Gastroesophageal sphincter (tissue), 4 donors: ENCODE results near the gene MAN2C1. TPM values are rescaled to one million over a fixed set of nuclear protein-coding genes. Genes with fewer than 3 reads are reported as not detected.

Experiments
- ATAC-seq: fragments of 150-250 bp; one replicate; pipeline ENCODE4 v1.9.1; 2016; ENCODE audit warnings: mild to moderate bottlenecking, moderate library complexity
- H3K27ac ChIP-seq, 4 donors: fragments of 200-600 bp; sonication (generic) in 3 of 4; 1 replicate in 3 of 4; 2 replicates in 1 of 4; pipeline ENCODE4 v1.5.1; 2016 to 2019
- H3K27me3 ChIP-seq: fragments of 200-600 bp; sonication (generic); one replicate; pipeline ENCODE4 v1.5.1; 2019
- H3K36me3 ChIP-seq, 2 donors: fragments of 200-600 bp; sonication (generic); one replicate each; pipeline ENCODE4 v1.5.1; 2019; ENCODE audit warnings: control low read depth in 1 of 2
- H3K4me1 ChIP-seq, 3 donors: fragments of 200-600 bp; sonication (generic); 1 replicate in 2 of 3; 2 replicates in 1 of 3; pipeline ENCODE4 v1.5.1; 2016 to 2019; ENCODE audit warnings: control low read depth in 2 of 3
- H3K4me3 ChIP-seq, 2 donors: fragments of 200-600 bp; sonication (generic); one replicate each; pipeline ENCODE4 v1.5.1; 2019; ENCODE audit warnings: mild to moderate bottlenecking in 1 of 2, moderate library complexity in 1 of 2
- H3K9me3 ChIP-seq, 3 donors: fragments of 200-600 bp; sonication (generic); one replicate each; pipeline ENCODE4 v1.5.1; 2017 to 2019; ENCODE audit warnings: control low read depth in 2 of 3
- CTCF ChIP-seq, 4 experiments: fragments of 200-600 bp in 2 of 4; fragments of 450-650 bp in 2 of 4; sonication (generic) in 1 of 4; IDR thresholded peaks; one replicate each; pipeline ENCODE4 v1.5.1; 2017 to 2019; ENCODE audit warnings: antibody characterized with exemption in 4 of 4, mild to moderate bottlenecking in 2 of 4, moderate library complexity in 2 of 4
- EP300 ChIP-seq: sonication (generic); formaldehyde crosslinking; IDR thresholded peaks from one replicate; pipeline ENCODE4 v1.6.1; 2017; ENCODE audit warnings: antibody characterized with exemption, mild to moderate bottlenecking
- POLR2A ChIP-seq, 2 donors: fragments of 450-650 bp; IDR thresholded peaks; one replicate each; pipeline ENCODE4 v1.6.1; 2017; ENCODE audit warnings: antibody characterized with exemption in 2 of 2, mild to moderate bottlenecking in 2 of 2, moderate library complexity in 1 of 2
- POLR2AphosphoS5 ChIP-seq: sonication (generic); formaldehyde crosslinking; IDR thresholded peaks from one replicate; pipeline ENCODE4 v1.6.1; 2017; ENCODE audit warnings: antibody characterized with exemption
- WGBS, 2 donors: methylation state at CpG; one replicate each; pipeline ENCODE4 v1.1.5; 2018; ENCODE audit warnings: low coverage in 1 of 2; 5-methylcytosine and 5-hydroxymethylcytosine counted together
- total RNA-seq, 4 donors: library from RNA; depleted of rRNA; stranded (reverse); fragments of >200 nt; gene quantifications; one replicate each; pipeline ENCODE4 v1.1.0, GENCODE V29; 2016

The MAN2C1 gene
- total RNA-seq, 4 donors from 2014 or later, result 78.2 to 269 (median 102) TPM

GRCh38 chr15:75306188-75306587 lies 62.2 kb downstream of the MAN2C1 start:
- Histone ChIP-seq H3K4me3 (no peak overlapping the region), H3K36me3 (no peaks in the 10 kb centered on the region), H3K27me3 (peaks cover 54% of the 10 kb centered on the region), H3K27ac (no peak overlapping the region), H3K9me3 (no peaks in the 10 kb centered on the region), H3K4me1 (no peaks in the 10 kb centered on the region)
- TF ChIP-seq POLR2AphosphoS5 (no peak), CTCF (IDR thresholded peaks at IDR 0.05) (no peak), EP300 (no peak), POLR2A (IDR thresholded peaks at IDR 0.05) (no peak)
- WGBS, 2 donors, result 49 to 53% methylated on average over 3 of the region's 3 CpGs
- ATAC-seq, result no peak

Other genes with a start within 250 kb of the MAN2C1 start
- 10 to 100 TPM in 3 of 4 donors, 1 to 10 TPM in 1; 7.3 to 13.2 (median 11.5) TPM for gene C15orf39, start 166.7 kb downstream of the MAN2C1 start, total RNA-seq
- not detected for gene GOLGA6C, start 110.3 kb downstream of the MAN2C1 start, total RNA-seq
- gene GOLGA6D, start 85.8 kb downstream of the MAN2C1 start, total RNA-seq, result not detected
- gene COMMD4, start 32.5 kb downstream of the MAN2C1 start, total RNA-seq, result 10 to 100 TPM; 30.0 to 65.2 (median 50.4) TPM
- 10 to 100 TPM in 3 of 4 donors, 1 to 10 TPM in 1; 8.7 to 47.8 (median 28.9) TPM for gene NEIL1, start 21.6 kb downstream of the MAN2C1 start, total RNA-seq
- gene SIN3A, start 83.1 kb upstream of the MAN2C1 start, total RNA-seq, result 10 to 100 TPM; 31.7 to 54.8 (median 35.8) TPM
- 10 to 100 TPM; 16.3 to 30.6 (median 25.0) TPM for gene PTPN9, start 210.7 kb upstream of the MAN2C1 start, total RNA-seq